Measurements from ENCODE around the gene TMEM131L.

Gene TMEM131L

DNA sequence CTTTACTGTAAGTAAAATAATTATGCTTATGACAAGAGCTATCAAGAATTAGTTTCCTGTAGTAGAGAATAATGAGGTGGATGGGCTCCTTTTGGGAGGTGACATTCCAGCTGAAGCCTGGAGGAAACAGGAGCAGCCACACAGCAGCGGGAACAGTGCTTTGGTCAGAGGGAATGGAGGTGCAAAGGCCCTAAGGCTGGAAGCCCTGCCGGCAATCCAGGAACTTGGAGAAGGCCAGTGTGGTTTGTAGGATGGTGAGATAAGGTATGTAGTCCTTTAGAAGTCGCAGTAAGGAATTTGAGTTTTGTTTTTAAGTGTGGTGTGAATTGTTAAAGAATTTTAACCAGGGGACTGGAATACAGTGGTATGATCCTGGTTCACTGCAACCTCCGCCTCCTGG, 8.1 kb downstream of the TMEM131L start:
- Histone ChIP-seq H3K27me3 (no peaks in the 10 kb centered on the region), H3K4me3 (no peak overlapping the region), H4K20me1 (peaks cover 5 to 97% (median 56%) of the 10 kb centered on the region in 11 experiments; a peak in 20 of 22 replicates), H3K4me1 (peaks cover 67 to 100% (median 98%) of the 10 kb centered on the region in 10 experiments), H3K36me3 (peaks cover 11 to 98% (median 60%) of the 10 kb centered on the region in 11 experiments), H3K9me3 (replicated peaks in 1 of 11) (0 out of 22 replicates have a peak, but pooled peaks cover 0 to 3% (median 0%) of the 10 kb centered on the region in 11 experiments), H3K4me2 (peak overlapping the region; percentile 0 to 98 (median 96); a peak in 18 of 22 replicates), H3K9ac (peak overlapping the region in 3 of 11 experiments; percentile 25 to 94 (median 27); a peak in 4 of 22 replicates), H3K27ac (peak overlapping the region in 8 of 11 experiments; percentile 91 to 96 (median 94); a peak in 16 of 22 replicates)
- TF ChIP-seq Cebpa-rat (IDR thresholded peaks at IDR 0.05) = no peak

DNA sequence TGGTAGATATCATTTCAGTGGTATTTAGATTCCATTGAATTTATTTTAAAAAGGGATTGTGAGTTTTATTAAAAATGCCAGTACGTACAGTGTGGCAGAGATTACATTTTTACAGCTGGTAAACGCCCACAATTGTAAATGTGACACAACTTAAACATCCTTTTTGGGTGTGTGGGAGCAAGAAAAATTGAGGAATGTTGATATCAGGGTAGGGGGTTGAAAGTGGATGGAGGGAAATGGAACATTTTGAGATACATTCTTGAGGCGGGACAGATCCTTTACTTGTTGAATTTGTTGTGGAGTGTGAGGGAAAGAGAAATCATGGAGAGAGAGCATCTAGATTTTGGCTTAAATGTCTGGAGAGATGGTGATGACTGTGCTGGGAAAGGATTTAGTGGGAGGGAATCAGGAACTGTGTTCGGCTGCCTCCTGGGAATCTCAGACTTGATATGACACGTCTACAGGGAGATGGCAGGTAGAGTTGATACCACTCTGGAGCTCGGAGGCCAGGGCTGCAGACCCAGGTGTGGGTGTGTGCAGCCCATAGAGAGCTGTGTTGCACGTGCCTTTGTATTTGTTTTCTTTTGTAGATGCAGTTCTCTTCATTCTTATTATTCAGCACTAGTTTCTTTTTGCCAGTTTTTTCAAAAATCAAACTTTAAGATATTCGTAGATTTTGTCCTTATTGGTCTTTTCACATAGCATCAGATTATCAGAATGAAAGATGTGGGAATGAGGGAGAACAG, 10.8 kb downstream of the TMEM131L start:
- Histone ChIP-seq H3K36me3 (peaks cover 11 to 98% (median 67%) of the 10 kb centered on the region in 11 experiments), H3K27ac (peak overlapping the region in 7 of 11 experiments; percentile 9 to 23 (median 19); a peak in 7 of 22 replicates), H3K4me3 (no peak overlapping the region), H3K9me3 (replicated peaks in 1 of 11) (peaks cover 0 to 6% (median 0%) of the 10 kb centered on the region in 11 experiments; a peak in 3 of 22 replicates), H3K4me1 (peaks cover 67 to 100% (median 98%) of the 10 kb centered on the region in 10 experiments), H3K27me3 (no peaks in the 10 kb centered on the region), H3K9ac (peak overlapping the region in 4 of 11 experiments; percentile 12 to 47 (median 37); a peak in 2 of 22 replicates), H4K20me1 (peaks cover 7 to 95% (median 47%) of the 10 kb centered on the region in 11 experiments; a peak in 19 of 22 replicates), H3K4me2 (peak overlapping the region; percentile 21 to 98 (median 55); a peak in 21 of 22 replicates)
- no peak for TF ChIP-seq Cebpa-rat (IDR thresholded peaks at IDR 0.05)

DNA sequence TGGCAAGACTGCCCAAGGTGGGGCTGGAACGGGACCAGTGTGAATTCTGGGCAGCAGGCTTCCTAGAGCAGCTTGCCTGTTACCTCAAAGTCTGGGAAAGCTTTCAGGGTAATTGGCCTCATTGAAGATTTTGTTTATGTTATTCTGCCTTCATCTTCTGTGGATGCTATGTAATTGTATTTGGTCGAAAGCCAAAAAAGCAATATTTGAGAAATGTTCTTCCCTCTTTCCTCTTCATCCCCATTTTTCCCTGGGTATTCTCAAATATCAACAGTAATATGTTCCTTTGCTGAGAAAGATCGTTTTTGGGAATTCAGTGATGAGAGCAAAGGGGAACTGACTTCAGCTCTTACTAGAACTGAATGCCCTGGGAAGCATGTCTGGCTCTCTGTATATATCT, 12.9 kb downstream of the TMEM131L start:
- Histone ChIP-seq H4K20me1 (peaks cover 0 to 94% (median 38%) of the 10 kb centered on the region in 11 experiments; a peak in 19 of 22 replicates), H3K36me3 (peaks cover 8 to 81% (median 55%) of the 10 kb centered on the region in 11 experiments), H3K9me3 (replicated peaks in 1 of 11) (peaks cover 0 to 6% (median 0%) of the 10 kb centered on the region in 11 experiments; a peak in 3 of 22 replicates), H3K4me3 (no peak overlapping the region; a peak in 1 of 20 replicates), H3K27me3 (no peaks in the 10 kb centered on the region), H3K27ac (peak overlapping the region in 9 of 11 experiments; percentile 63 to 79 (median 70); a peak in 17 of 22 replicates), H3K4me2 (peak overlapping the region; percentile 49 to 99 (median 85); a peak in 21 of 22 replicates), H3K9ac (peak overlapping the region in 8 of 11 experiments; percentile 1 to 54 (median 44); a peak in 8 of 22 replicates), H3K4me1 (peaks cover 67 to 100% (median 97%) of the 10 kb centered on the region in 10 experiments)
- TF ChIP-seq Cebpa-rat (IDR thresholded peaks at IDR 0.05) = no peak

DNA sequence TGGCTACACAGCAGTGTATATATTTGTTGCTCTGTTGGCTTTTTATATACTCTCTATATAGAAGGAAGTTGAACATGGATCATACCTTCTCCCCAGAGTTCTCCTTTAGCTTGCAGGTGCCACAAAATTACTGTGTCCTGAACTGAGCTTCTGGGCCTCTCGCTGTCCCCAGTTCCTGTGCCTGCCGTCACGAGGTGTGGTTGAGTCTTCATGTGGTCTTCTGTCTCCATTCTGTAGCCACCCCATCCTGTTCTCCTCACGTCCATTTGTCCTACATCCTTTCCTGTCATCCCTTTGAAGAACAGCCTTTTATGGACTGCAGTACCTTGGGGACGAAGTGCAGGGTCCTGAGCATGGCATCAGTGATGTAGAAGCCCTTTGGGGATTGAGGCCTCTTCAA, 14.5 kb downstream of the TMEM131L start:
- Histone ChIP-seq H3K9me3 (replicated peaks in 1 of 11) (peaks cover 0 to 6% (median 0%) of the 10 kb centered on the region in 11 experiments; a peak in 3 of 22 replicates), H3K9ac (peak overlapping the region in 10 of 11 experiments; percentile 14 to 55 (median 46); a peak in 11 of 22 replicates), H4K20me1 (peaks cover 0 to 93% (median 36%) of the 10 kb centered on the region in 11 experiments; a peak in 19 of 22 replicates), H3K4me2 (peak overlapping the region; percentile 59 to 99 (median 85)), H3K4me3 (peak overlapping the region in 4 of 10 experiments; percentile 45 to 57 (median 48); a peak in 4 of 20 replicates), H3K36me3 (peaks cover 0 to 67% (median 39%) of the 10 kb centered on the region in 11 experiments; a peak in 17 of 22 replicates), H3K27ac (peak overlapping the region in 9 of 11 experiments; percentile 63 to 79 (median 70); a peak in 18 of 22 replicates), H3K27me3 (no peaks in the 10 kb centered on the region), H3K4me1 (peaks cover 59 to 100% (median 96%) of the 10 kb centered on the region in 10 experiments)
- no peak for TF ChIP-seq Cebpa-rat (IDR thresholded peaks at IDR 0.05)

DNA sequence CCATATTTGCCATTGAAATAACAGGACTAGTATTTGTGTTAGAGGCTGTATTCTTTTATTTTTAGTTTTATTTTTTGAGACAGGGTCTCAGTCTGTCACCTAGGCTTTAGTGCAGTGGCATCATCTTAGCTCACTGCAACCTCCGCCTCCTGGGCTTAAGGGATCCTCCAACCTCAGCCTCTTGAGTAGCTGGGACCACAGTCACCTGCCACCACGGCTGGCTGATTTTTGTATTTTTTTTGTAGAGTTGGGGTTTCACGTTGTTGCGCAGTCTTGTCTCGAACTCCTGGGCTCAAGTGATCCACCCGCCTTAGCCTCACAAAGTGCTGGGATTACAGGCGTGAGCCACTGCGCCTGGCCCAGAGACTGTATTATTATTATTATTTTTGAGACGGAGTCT, 15.3 kb downstream of the TMEM131L start:
- Histone ChIP-seq H3K27me3 (no peaks in the 10 kb centered on the region), H3K9ac (peak overlapping the region in 5 of 11 experiments; percentile 9 to 40 (median 13); a peak in 4 of 22 replicates), H3K4me3 (no peak overlapping the region), H3K9me3 (replicated peaks in 1 of 11) (peaks cover 0 to 6% (median 0%) of the 10 kb centered on the region in 11 experiments; a peak in 3 of 22 replicates), H3K36me3 (peaks cover 0 to 67% (median 31%) of the 10 kb centered on the region in 11 experiments; a peak in 14 of 22 replicates), H3K27ac (peak overlapping the region in 8 of 11 experiments; percentile 6 to 79 (median 50); a peak in 13 of 22 replicates), H3K4me2 (peak overlapping the region; percentile 59 to 99 (median 85); a peak in 21 of 22 replicates), H3K4me1 (peaks cover 67 to 100% (median 96%) of the 10 kb centered on the region in 10 experiments), H4K20me1 (peaks cover 0 to 93% (median 41%) of the 10 kb centered on the region in 11 experiments; a peak in 20 of 22 replicates)
- no peak; a peak in 1 of 22 replicates for TF ChIP-seq Cebpa-rat (IDR thresholded peaks at IDR 0.05)

DNA sequence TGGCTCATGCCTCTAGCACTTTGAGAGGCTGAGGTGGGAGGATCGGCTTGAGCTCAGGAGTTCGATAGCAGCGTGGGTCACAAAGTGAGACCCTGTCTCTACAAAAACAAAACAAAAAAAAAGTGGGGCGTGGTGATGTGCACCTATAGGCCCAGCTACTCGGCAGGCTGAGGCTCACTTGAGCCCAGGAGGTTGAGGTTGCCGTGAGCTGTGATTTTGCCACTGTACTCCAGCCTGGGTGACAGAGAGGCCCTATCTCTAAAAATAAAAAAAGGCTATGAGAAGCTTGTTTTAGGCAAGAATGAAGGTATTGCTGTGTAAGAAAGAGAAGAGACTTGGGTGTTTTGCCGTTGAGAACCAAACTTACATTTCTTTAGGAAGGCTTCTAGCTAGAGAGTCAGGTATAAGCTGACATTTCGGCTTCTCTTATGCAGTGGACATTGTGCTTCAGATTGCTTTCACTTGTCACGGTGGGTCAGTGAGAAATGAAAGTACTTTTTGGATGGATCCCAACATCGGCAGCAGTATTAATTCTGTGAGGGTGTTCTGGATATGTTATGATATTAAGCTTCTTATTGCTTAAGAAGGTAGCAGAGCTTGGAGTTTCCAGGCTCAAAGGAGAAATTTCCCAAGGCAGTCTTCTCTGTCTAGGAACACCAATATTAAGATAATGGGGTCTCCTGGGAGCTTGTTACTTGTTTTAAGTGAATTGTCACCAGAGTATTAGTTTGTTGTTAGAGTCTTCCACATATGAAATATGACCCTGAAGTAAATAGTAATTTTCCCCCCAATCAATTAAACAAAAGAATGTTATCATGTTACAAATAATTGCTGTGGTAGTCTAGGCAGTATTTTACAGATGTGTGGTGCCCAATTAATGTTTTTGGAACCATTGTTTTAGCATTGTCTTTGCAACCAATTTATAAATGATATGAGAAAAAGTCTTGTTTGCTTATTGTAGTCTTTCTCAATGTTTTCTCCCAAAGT, 17.6 kb downstream of the TMEM131L start:
- Histone ChIP-seq H3K36me3 (peaks cover 0 to 49% (median 16%) of the 10 kb centered on the region in 11 experiments; a peak in 14 of 22 replicates), H3K9me3 (replicated peaks in 1 of 11) (peaks cover 0 to 6% (median 0%) of the 10 kb centered on the region in 11 experiments; a peak in 3 of 22 replicates), H3K4me2 (peak overlapping the region; percentile 59 to 99 (median 84)), H3K4me3 (peak overlapping the region in 5 of 10 experiments; percentile 3 to 37 (median 24); a peak in 7 of 20 replicates), H4K20me1 (peaks cover 0 to 95% (median 58%) of the 10 kb centered on the region in 11 experiments; a peak in 21 of 22 replicates), H3K4me1 (peaks cover 84 to 100% (median 98%) of the 10 kb centered on the region in 10 experiments), H3K27me3 (no peaks in the 10 kb centered on the region), H3K27ac (peak overlapping the region in 9 of 11 experiments; percentile 36 to 79 (median 54); a peak in 18 of 22 replicates), H3K9ac (peak overlapping the region; percentile 28 to 63 (median 51); a peak in 19 of 22 replicates)
- no peak for TF ChIP-seq Cebpa-rat (IDR thresholded peaks at IDR 0.05)

DNA sequence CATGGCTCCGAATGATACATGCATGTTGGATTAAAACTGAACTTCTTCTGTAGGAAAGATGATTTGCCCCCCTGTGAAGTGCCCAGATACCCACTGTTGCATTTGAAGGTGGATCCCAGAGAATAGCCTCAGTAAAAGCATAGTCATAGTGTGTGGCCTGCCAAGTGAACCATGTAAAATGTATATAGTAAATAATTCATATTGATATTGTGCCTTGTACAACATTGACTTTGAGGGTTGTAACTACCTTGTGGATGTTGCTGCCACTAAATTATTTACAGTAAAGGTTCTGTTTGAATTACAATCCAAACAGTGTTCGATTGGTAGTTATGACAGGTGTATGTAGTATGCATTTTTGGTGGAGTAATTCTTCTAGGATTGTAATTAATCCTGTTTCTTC, 19.2 kb downstream of the TMEM131L start:
- Histone ChIP-seq H3K4me1 (peaks cover 84 to 98% (median 92%) of the 10 kb centered on the region in 10 experiments), H3K9ac (peak overlapping the region in 4 of 11 experiments; percentile 82 to 85 (median 84); a peak in 4 of 22 replicates), H3K36me3 (peaks cover 0 to 43% (median 12%) of the 10 kb centered on the region in 11 experiments; a peak in 12 of 22 replicates), H3K4me2 (peak overlapping the region in 9 of 11 experiments; percentile 93 to 99 (median 96); a peak in 17 of 22 replicates), H3K27ac (peak overlapping the region in 3 of 11 experiments; percentile 87 to 93 (median 88); a peak in 5 of 22 replicates), H3K27me3 (no peaks in the 10 kb centered on the region), H3K9me3 (replicated peaks in 1 of 11) (no peaks in the 10 kb centered on the region), H4K20me1 (peaks cover 0 to 90% (median 65%) of the 10 kb centered on the region in 11 experiments; a peak in 21 of 22 replicates), H3K4me3 (peak overlapping the region in 2 of 10 experiments; percentile 14 to 68; a peak in 2 of 20 replicates)
- TF ChIP-seq Cebpa-rat (IDR thresholded peaks at IDR 0.05) = no peak
